NCI-H446 treated with DMSO at 0.1 percent for 48 hours (cell line): Measurements from ENCODE around the gene SNAPC2.

Experiments used
- DNase-seq: peaks from one replicate; lab custom pipeline; 2025; lab: John Stamatoyannopoulos, UW

Gene SNAPC2

DNA sequence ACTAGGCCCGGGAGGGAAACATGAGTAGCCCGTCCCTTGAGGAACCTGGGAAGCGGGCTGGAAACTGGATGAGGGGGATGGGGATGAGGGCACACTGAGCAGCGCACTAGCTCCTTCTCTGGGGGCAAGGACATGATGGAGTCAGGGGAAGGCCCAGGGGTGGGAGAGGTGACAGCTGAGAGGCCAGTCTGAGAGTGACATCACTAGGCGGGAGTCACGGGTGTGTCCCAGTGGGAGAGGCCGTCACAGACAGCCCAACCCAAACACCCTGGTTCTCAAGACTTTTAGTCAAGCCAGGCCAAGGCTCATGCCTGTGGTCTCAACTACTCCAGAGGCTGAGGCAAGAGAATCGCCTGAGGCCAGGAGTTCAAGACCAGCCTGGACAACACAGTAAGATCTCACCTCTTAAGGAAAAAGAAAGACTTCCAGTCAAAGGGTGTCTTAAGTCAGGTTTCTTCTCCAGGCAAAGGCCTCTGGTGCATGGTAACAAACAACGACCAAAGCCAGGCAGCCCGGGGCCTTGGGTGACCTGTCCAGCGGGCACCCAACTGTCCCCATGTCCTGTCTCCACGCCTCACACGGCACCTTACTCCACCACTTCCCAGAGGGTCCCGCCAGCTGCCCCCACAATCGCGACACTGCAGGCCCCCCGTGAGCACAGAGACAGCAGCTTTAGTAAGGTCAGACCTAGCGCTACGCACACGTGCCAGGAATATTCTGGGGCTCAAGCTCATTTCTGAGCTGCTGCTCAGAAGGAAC, 48.8 kb downstream of the SNAPC2 start:
- DNase-seq: no peak

- DNase-seq: no peak
Measured at GRCh38 chr19:7969555-7969939, 49.4 kb downstream of the SNAPC2 start.

GRCh38 chr19:7970716-7971448, 50.7 kb downstream of the SNAPC2 start:
- DNase-seq: no peak

- DNase-seq: no peak
Measured at GRCh38 chr19:7971553-7972520, 51.7 kb downstream of the SNAPC2 start.
